NCI-H2227 (cell line): Measurements from ENCODE around the gene GNB1.

Experiments
- DNase-seq: peaks from one replicate; lab custom pipeline; 2025; ENCODE audit not compliant: unreplicated experiment; lab: John Stamatoyannopoulos, UW

The GNB1 gene

GRCh38 chr1:1768249-1768992 lies 122.5 kb downstream of the GNB1 start:
- DNase-seq = no peak

- DNase-seq = no peak
Measured at GRCh38 chr1:1764876-1765470, 125.9 kb downstream of the GNB1 start.

GRCh38 chr1:1763657-1764621 lies 126.9 kb downstream of the GNB1 start:
- DNase-seq = peak; percentile 41

GRCh38 chr1:1761504-1762376 lies 129.1 kb downstream of the GNB1 start:
- no peak for DNase-seq

GRCh38 chr1:1760715-1761114 lies 130.2 kb downstream of the GNB1 start:
- DNase-seq = no peak

GRCh38 chr1:1760345-1760650 lies 130.6 kb downstream of the GNB1 start:
- DNase-seq = no peak

GRCh38 chr1:1759456-1760344 lies 131.2 kb downstream of the GNB1 start:
- no peak for DNase-seq

GRCh38 chr1:1758692-1759455 lies 132.0 kb downstream of the GNB1 start:
- DNase-seq = no peak

GRCh38 chr1:1758059-1758621 lies 132.7 kb downstream of the GNB1 start:
- DNase-seq = no peak

- DNase-seq = no peak
Measured at GRCh38 chr1:1757422-1758058, 133.3 kb downstream of the GNB1 start.

- no peak for DNase-seq
Measured at GRCh38 chr1:1756661-1757421, 134.0 kb downstream of the GNB1 start.

GRCh38 chr1:1755852-1756251 lies 135.0 kb downstream of the GNB1 start:
- no peak for DNase-seq

GRCh38 chr1:1755426-1755825 lies 135.5 kb downstream of the GNB1 start:
- DNase-seq = no peak

- no peak for DNase-seq
Measured at GRCh38 chr1:1754051-1754815, 136.7 kb downstream of the GNB1 start.

GRCh38 chr1:1753607-1754005 lies 137.3 kb downstream of the GNB1 start:
- no peak for DNase-seq

GRCh38 chr1:1752636-1753606 lies 138.0 kb downstream of the GNB1 start:
- no peak for DNase-seq
